ENCODE results near the gene KPNB1. TPM values are rescaled to one million over a fixed set of nuclear protein-coding genes. Genes with fewer than 3 reads are reported as not detected.

KPNB1 gene
- total and polyA plus RNA-seq, 2 of the 4 experiments (the other 2 are of a cell fraction), result 206 to 1,082 TPM

DNA sequence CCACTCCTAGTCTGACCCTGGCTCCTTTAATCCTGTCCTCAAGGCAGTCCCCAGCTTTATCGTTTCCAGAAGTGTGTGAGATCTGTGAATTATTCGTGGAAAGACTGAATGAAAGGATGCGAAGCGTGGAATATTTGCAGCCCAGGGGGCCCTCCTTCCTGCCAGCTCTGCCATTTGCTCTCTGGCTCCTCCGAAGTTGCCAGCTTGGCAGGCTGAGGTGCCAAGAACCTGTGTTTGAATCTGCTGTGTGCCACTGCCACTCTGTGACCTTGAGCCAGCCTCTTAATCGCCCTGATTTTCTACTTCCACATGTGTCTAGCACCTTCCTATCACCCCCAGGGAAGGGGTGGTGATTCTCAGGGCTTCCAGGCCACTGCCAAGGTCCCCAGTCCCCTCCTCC is 55.0 kb downstream of the KPNB1 start:
- Histone ChIP-seq H3K4ac (ENCODE audit: low read depth, low read length) (no peak overlapping the region), H3K23ac (ENCODE audit: low read depth, low read length) (no peak overlapping the region), H3K18ac (ENCODE audit: low read depth, low read length) (no peak overlapping the region), H3K56ac (ENCODE audit: extremely low read depth, insufficient read depth, low read length) (no peak overlapping the region), H4K8ac (ENCODE audit: low read depth in 2 of 2, low read length in 2 of 2) (no peak overlapping the region), H3K9me1 (ENCODE audit: insufficient read depth, low read length) (peaks cover 3% of the 10 kb centered on the region; the same call in 1 of the 2 replicates), H2AK9ac (replicated peaks; ENCODE audit: low read depth, low read length, poor library complexity) (no peak overlapping the region), H3K4me1 (ENCODE audit: control insufficient read depth, insufficient read depth, low read length) (0 out of 2 replicates have a peak, but pooled peaks cover 1% of the 10 kb centered on the region), H4K20me1 (ENCODE audit: insufficient read depth, low read length) (peaks cover 10% of the 10 kb centered on the region), H2BK120ac (ENCODE audit: low read depth, low read length) (no peak overlapping the region), H2AK5ac (ENCODE audit: low read depth, low read length) (no peak overlapping the region), H3K9ac (ENCODE audit: low read depth, low read length) (no peak overlapping the region), H2AFZ (replicated peaks; ENCODE audit: low read length, poor library complexity) (no peak overlapping the region), H3K14ac (replicated peaks; ENCODE audit: low read depth, low read length) (no peak overlapping the region), H3K79me1 (ENCODE audit: low read depth in 1 of 2, low read length in 2 of 2) (no peaks in the 10 kb centered on the region), H4K91ac (ENCODE audit: insufficient read depth, low read depth, low read length) (no peak overlapping the region), H3K4me3 (ENCODE audit: insufficient read depth, low read depth, low read length) (no peak overlapping the region), H3K27ac (ENCODE audit: insufficient read depth, low read length) (no peak overlapping the region), H2BK5ac (ENCODE audit: low read depth, low read length, poor library complexity, severe bottlenecking) (no peak overlapping the region), H3K27me3 (ENCODE audit: control insufficient read depth, insufficient read depth, low read length) (no peaks in the 10 kb centered on the region), H3K4me2 (ENCODE audit: low read depth, low read length) (no peak overlapping the region), H3K36me3 (ENCODE audit: control insufficient read depth, insufficient read depth, low read length) (peaks cover 16% of the 10 kb centered on the region; the same call in 1 of the 2 replicates), H4K5ac (ENCODE audit: low read depth, low read length) (no peak overlapping the region), H2BK15ac (ENCODE audit: low read depth, low read length) (no peak overlapping the region), H2BK20ac (ENCODE audit: low read depth, low read length) (no peak overlapping the region), H3K9me3 (ENCODE audit: control insufficient read depth, insufficient read depth, low read length) (no peaks in the 10 kb centered on the region)
- TF ChIP-seq CHD1 (IDR thresholded peaks at IDR 0.05; ENCODE audit: low read depth, low read length) (no peak), MAZ (IDR thresholded peaks at IDR 0.05; ENCODE audit: borderline replicate concordance, low read depth, low read length) (no peak), NFE2L2 (IDR thresholded peaks at IDR 0.05; ENCODE audit: low read depth, low read length) (no peak), FOS (IDR thresholded peaks at IDR 0.05; ENCODE audit: low read depth, low read length) (no peak), POLR2A (IDR thresholded peaks at IDR 0.05; ENCODE audit: low read depth, low read length) (no peak), BHLHE40 (IDR thresholded peaks at IDR 0.05; ENCODE audit: low read depth, low read length) (no peak), RCOR1 (IDR thresholded peaks at IDR 0.05; ENCODE audit: insufficient replicate concordance, low read length) (no peak), MAFK (IDR thresholded peaks at IDR 0.05; ENCODE audit: low read depth, low read length) (no peak), RAD21 (IDR thresholded peaks at IDR 0.05; ENCODE audit: low read length) (no peak), RFX5 (IDR thresholded peaks at IDR 0.05; ENCODE audit: low read depth, low read length) (no peak), CEBPB (IDR thresholded peaks at IDR 0.05; ENCODE audit: low read depth, low read length) (no peak)
- TF ChIP-seq, protein P1, sequence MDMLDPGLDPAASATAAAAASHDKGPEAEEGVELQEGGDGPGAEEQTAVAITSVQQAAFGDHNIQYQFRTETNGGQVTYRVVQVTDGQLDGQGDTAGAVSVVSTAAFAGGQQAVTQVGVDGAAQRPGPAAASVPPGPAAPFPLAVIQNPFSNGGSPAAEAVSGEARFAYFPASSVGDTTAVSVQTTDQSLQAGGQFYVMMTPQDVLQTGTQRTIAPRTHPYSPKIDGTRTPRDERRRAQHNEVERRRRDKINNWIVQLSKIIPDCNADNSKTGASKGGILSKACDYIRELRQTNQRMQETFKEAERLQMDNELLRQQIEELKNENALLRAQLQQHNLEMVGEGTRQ (IDR thresholded peaks at IDR 0.05; ENCODE audit: low read depth, low read length), result no peak
- TF ChIP-seq, protein P2, sequence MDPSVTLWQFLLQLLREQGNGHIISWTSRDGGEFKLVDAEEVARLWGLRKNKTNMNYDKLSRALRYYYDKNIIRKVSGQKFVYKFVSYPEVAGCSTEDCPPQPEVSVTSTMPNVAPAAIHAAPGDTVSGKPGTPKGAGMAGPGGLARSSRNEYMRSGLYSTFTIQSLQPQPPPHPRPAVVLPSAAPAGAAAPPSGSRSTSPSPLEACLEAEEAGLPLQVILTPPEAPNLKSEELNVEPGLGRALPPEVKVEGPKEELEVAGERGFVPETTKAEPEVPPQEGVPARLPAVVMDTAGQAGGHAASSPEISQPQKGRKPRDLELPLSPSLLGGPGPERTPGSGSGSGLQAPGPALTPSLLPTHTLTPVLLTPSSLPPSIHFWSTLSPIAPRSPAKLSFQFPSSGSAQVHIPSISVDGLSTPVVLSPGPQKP (IDR thresholded peaks at IDR 0.05; ENCODE audit: borderline replicate concordance, low read depth, low read length), result no peak
- dilution Hi-C loops (cut with HindIII; ENCODE audit: low sequenced_read_pairs, unreplicated experiment), result no loop called here
- ChIA-PET CTCF (no interaction called here), POLR2A (ENCODE audit: unreplicated experiment) (interaction anchor here (0.7 kb wide), 1 partner anchor 19 kb away, joined by 3 read pairs; no protein-coding TSS in a partner anchor)
- no peak for DNase-seq
- intact Hi-C loops (cut with micrococcal nuclease), result no loop called here
- in situ Hi-C loops (cut with MboI; ENCODE audit: low sequenced_read_pairs), result no loop called here
- no peak for ATAC-seq (ENCODE audit: low read depth)
- no TSS peak for BruUV-seq (replicated peaks)
- WGBS, 2 experiments (ENCODE audit: extremely low coverage in 2 of 2, insufficient read length in 1 of 2), result 90% methylated on average over 3 of the region's 6 CpGs; no CpG with 5 or more reads in 1 of the 2 experiments

All from IMR-90 (cell line).